ENCODE data around the gene SLFN12L. TPM values are rescaled to one million over a fixed set of nuclear protein-coding genes. Genes with fewer than 3 reads are reported as not detected.
"Not testable (repeated sequence)": the region's sequence is repeated elsewhere in the genome, so short reads cannot be mapped to it uniquely, and the experiment has no call there.

SLFN12L gene
- total RNA-seq, 1 experiment from 2014 or later, result 2.7 TPM

GRCh38 chr17:35566968-35567367 lies 29.5 kb upstream of the SLFN12L start:
- ChIA-PET POLR2A (ENCODE audit: low non-redundant PET) (no interaction called here), CTCF (no interaction called here)
- Histone ChIP-seq H3K4me1 (ENCODE audit: insufficient read depth, low read length, poor library complexity, severe bottlenecking) (no peaks in the 10 kb centered on the region), H3K4me3 (ENCODE audit: low read depth, low read length, poor library complexity, severe bottlenecking) (peak overlapping the region; percentile 65), H3K36me3 (ENCODE audit: insufficient read depth, low read length, poor library complexity, severe bottlenecking) (no peaks in the 10 kb centered on the region), H3K27ac (ENCODE audit: low read depth, low read length, poor library complexity, severe bottlenecking) (no peak overlapping the region), H3K9me3 (ENCODE audit: low read depth, low read length, poor library complexity, severe bottlenecking) (no peaks in the 10 kb centered on the region), H3K27me3 (replicated peaks; ENCODE audit: insufficient read depth, low read depth, low read length, poor library complexity) (no peaks in the 10 kb centered on the region)
- TF ChIP-seq, protein P1, sequence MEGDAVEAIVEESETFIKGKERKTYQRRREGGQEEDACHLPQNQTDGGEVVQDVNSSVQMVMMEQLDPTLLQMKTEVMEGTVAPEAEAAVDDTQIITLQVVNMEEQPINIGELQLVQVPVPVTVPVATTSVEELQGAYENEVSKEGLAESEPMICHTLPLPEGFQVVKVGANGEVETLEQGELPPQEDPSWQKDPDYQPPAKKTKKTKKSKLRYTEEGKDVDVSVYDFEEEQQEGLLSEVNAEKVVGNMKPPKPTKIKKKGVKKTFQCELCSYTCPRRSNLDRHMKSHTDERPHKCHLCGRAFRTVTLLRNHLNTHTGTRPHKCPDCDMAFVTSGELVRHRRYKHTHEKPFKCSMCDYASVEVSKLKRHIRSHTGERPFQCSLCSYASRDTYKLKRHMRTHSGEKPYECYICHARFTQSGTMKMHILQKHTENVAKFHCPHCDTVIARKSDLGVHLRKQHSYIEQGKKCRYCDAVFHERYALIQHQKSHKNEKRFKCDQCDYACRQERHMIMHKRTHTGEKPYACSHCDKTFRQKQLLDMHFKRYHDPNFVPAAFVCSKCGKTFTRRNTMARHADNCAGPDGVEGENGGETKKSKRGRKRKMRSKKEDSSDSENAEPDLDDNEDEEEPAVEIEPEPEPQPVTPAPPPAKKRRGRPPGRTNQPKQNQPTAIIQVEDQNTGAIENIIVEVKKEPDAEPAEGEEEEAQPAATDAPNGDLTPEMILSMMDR (conservative IDR thresholded peaks at IDR 0.05; ENCODE audit: low read depth, low read length), result no peak
- TF ChIP-seq EZH2 (IDR thresholded peaks at IDR 0.05; ENCODE audit: borderline replicate concordance, low read depth, low read length, poor library complexity, severe bottlenecking), result no peak
- intact Hi-C loops (cut with micrococcal nuclease; ENCODE audit: unreplicated experiment), result no loop called here
- BruUV-seq (replicated peaks), result no TSS peak
- no peak for DNase-seq (ENCODE audit: low spot score)

DNA sequence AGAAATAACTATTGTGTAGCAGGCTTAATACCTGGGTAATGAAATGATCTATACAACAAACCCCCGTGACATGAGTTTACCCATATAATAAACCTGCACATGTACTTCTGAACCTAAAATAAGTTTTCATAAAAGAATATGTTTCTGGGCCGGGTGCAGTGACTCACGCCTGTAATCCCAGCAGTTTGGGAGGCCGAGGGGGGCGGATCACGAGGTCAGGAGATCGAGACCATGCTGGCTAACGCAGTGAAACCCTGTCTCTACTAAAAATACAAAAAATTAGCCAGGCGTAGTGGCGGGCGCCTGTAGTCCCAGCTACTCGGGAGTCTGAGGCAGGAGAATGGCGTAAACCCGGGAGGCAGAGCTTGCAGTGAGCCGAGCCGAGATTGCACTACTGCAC lies 25.7 kb upstream of the SLFN12L start:
- intact Hi-C loops (cut with micrococcal nuclease; ENCODE audit: unreplicated experiment); BruUV-seq (replicated peaks); H3K36me3 ChIP-seq (ENCODE audit: insufficient read depth, low read length, poor library complexity, severe bottlenecking); H3K4me1 ChIP-seq (ENCODE audit: insufficient read depth, low read length, poor library complexity, severe bottlenecking); H3K4me3 ChIP-seq (ENCODE audit: low read depth, low read length, poor library complexity, severe bottlenecking); H3K27me3 ChIP-seq (replicated peaks; ENCODE audit: insufficient read depth, low read depth, low read length, poor library complexity); CTCF ChIA-PET; H3K9me3 ChIP-seq (ENCODE audit: low read depth, low read length, poor library complexity, severe bottlenecking); DNase-seq (ENCODE audit: low spot score); POLR2A ChIA-PET (ENCODE audit: low non-redundant PET); H3K27ac ChIP-seq (ENCODE audit: low read depth, low read length, poor library complexity, severe bottlenecking): not testable (repeated sequence)

DNA sequence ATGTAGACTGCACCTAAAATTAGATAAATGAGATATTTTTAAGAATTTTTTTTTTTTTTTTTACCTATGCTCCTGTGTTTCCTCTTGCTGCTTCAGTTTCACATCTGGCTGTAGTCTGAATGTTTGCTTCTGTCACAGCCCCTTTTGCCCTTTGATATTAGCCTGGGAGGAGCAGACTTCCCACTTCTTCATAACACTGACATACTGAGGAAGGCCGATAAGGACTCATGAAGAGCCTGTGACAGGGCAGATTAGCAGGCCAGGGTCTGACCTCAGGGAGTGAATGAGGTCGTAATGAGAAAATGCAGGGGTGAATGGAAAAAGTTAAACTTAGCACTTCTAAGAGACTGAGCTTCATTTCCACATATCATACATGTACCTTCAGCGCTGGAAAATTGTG lies 23.2 kb upstream of the SLFN12L start, which contains the start of gene SLFN14:
SLFN14 (minus strand) TSS at position 117 of the 400 bp plus-strand sequence. CDS start 2,757 bp downstream, outside the sequence.
- POLR2A ChIA-PET (ENCODE audit: low non-redundant PET), result no interaction called here

More for the DNA sequence above, 23.2 kb upstream of the SLFN12L start, which contains the start of gene SLFN14:
- CTCF ChIA-PET, result no interaction called here
- no peaks in the 10 kb centered on the region for H3K27me3 ChIP-seq (replicated peaks; ENCODE audit: insufficient read depth, low read depth, low read length, poor library complexity)
- intact Hi-C loops (cut with micrococcal nuclease; ENCODE audit: unreplicated experiment), result no loop called here
- no peak for TF ChIP-seq EZH2 (IDR thresholded peaks at IDR 0.05; ENCODE audit: borderline replicate concordance, low read depth, low read length, poor library complexity, severe bottlenecking)
- TF ChIP-seq, protein P1 (conservative IDR thresholded peaks at IDR 0.05; ENCODE audit: low read depth, low read length), result no peak
- H3K4me3 ChIP-seq (ENCODE audit: low read depth, low read length, poor library complexity, severe bottlenecking), result no peak within 1 kb of the TSS
- no TSS peak for BruUV-seq (replicated peaks)
- no peaks in the 10 kb centered on the region for H3K4me1 ChIP-seq (ENCODE audit: insufficient read depth, low read length, poor library complexity, severe bottlenecking)
- H3K36me3 ChIP-seq (ENCODE audit: insufficient read depth, low read length, poor library complexity, severe bottlenecking), result no peaks in the 10 kb centered on the region
- H3K27ac ChIP-seq (ENCODE audit: low read depth, low read length, poor library complexity, severe bottlenecking), result no peak within 1 kb of the TSS
- no peaks in the 10 kb centered on the region for H3K9me3 ChIP-seq (ENCODE audit: low read depth, low read length, poor library complexity, severe bottlenecking)
- DNase-seq (ENCODE audit: low spot score), result no peak
